Smooth muscle cell of the brain vasculature (primary cell): ENCODE measurements around the gene EFR3B.

Experiments used
- DNase-seq: peaks from one replicate; pipeline ENCODE4 v3.0.0-alpha.2; 2012; ENCODE audit warnings: low read depth, low spot score

The EFR3B gene

DNA sequence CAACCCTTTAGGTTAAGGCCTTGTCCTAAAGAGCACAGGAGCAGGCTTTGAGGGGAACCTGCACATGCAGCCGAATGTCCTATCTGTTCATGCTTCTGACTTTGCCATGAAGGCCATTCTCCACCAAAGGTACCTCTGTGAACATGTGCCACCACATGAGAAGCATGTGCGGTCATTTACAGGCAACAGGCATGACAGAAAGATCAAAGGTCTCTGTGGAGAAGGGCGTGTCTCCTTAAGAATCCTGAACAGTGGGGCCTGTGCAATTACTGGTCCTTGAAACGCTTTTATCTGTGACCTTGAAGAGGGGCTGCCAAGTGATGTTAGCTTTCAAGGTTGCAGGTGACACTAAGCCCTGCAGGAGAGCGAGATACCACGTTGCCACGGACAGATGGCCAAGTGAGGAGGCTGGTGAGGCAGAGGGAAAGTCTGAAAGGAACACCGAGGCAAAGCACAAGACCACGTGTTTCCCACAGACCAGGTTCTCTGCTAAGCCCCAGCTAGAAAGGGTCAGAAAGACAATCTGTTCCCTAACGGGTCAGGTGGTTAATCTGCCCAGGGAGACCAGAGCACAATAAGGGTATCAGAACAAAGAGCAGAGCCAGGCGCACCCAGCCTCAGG is 146.0 kb downstream of the EFR3B start:
- no peak for DNase-seq

GRCh38 chr2:25188405-25188804 is 146.5 kb downstream of the EFR3B start:
- no peak for DNase-seq

DNA sequence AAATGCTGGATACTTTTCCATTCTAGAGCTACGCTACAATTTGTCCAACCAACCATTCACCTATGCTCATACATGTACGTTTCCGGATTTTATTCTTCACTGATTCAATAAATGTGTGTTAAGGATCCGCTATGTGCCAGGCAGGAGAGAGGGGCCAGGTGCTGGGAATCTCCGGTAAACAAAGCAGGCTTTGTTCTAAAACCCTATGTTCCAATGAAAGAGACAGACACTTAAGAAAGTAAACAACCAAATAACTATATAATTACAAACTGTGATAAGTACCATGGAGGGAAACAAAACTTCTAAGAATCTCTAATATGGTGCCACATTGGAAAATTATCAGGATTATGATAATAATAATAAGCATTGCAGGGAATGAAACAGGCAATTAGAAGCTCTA is 148.7 kb downstream of the EFR3B start:
- no peak for DNase-seq

DNA sequence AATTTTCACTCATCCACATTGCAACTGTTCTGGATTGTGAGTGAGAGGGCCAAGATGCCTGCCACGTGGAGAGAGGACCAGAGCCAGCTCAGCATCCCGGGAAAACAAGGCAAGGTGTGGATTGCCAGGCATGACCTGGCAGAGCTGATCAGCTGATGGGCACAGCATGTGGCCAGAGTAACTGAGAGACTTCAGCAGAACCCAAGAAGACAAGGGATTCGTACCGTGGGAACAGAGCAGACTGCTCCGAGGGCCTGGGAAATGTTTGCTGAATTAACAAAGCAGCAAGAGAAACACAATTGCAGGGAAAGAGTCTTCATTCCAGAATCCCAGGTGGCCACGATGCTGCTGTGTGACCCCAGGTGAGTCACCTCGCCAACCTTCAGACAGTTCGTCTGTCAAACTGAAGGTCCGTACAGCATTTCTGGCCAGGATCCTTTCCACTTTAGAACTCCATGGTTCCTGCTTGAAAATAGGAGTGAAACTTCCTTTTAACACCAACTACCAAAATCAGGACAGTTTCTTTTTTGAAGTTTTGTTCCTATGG is 152.8 kb downstream of the EFR3B start:
- no peak for DNase-seq

DNA sequence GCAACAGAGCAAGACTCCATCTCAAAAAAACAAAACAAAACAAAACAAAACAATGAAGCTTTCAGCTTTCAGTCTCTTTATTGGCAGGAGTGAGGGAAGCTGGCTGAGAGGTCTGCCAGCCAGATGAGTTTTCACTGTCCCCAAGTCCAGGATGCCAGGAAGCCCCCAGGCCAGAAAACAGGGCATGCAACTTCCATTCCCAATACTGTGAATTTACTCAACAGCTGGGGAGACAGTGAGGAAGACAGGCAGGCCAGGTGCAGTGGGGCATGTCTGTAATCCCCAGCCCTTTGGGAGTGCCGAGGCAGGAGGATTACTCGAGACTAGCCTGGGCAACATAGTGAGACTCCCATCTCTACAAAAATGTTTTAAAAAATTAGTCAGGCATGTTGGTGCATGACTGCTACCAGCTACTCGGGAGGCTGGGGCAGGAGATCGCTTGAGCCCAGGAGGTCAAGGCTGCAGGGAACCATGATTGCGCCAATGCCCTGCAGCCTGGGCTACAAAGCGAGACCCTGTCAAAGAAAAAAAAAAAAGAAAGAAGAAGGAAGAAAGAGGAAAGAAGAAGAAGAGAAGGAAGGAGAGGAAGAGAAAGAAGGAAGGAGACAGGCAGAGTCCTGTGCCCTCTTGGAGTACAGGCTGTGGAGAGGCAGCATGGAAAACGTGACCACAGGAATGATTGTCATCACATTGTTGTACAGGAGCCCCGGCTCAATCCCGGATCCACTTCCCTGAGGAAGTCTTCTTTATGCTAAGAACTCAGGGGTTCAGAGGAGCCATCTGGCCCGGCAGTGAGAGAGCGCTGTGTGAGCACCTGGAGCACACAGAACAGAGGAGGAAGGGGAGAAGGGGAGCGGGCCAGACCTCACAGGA is 155.7 kb downstream of the EFR3B start:
- DNase-seq: no peak

- no peak for DNase-seq
Observed at GRCh38 chr2:25198209-25198525, 156.3 kb downstream of the EFR3B start.

DNA sequence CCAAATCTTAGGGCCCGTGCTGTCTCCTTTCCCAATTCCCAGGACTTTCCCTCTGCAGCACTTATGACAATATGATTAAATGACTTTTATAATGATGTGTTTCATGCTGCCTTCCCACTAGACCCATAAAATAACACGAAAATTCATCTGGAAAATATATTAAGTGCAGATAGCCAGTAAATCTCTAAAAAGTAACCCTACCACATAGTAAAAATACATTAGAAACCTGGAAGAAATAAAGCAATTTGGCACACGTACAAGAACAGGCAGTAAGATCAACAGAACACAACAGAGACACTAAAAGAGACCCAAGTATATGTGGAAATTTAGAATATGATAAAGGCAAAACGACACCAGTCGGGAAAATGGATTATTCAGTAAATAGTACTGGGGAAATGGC is 156.7 kb downstream of the EFR3B start:
- DNase-seq: no peak

- DNase-seq: no peak
Observed at GRCh38 chr2:25201265-25201664, 159.4 kb downstream of the EFR3B start.

DNA sequence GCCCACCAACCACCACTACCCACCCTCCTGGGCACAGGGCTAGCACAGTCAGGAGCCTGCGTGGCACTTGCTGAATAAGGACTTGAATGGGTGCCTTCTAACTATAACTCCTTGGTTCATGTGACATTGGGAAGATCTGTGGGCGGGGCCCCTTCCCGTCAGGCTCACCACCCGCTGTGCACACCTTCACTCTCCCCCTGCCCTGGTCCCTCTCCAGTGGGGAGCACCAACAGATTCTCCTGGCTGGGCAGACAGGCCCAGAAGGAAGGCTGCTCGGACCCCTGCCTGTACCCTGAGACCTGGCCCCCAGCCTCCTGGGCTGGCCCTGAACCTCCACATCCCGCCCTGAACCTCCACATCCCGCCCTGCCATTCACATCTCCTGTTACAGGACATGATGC is 159.9 kb downstream of the EFR3B start:
- no peak for DNase-seq

DNA sequence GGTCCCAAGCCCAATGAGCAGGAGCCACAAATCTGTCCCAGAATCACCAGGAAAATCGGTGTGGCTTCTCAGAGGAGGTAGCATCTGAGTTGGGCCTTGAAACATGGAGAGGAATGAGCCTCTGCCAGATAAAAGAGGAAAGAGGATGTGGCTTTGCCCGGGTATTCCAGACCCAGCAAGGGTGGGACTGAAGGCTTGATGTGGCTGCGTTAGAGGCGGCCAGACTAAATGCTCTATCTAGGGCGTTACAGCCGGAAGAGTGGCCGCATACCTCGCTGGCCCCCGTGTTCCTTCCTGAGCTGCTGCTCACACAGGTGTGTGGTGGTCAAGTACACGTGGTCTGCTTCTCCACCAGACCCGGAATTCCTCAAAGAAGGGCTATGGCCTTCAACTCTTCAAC is 160.4 kb downstream of the EFR3B start:
- no peak for DNase-seq

DNA sequence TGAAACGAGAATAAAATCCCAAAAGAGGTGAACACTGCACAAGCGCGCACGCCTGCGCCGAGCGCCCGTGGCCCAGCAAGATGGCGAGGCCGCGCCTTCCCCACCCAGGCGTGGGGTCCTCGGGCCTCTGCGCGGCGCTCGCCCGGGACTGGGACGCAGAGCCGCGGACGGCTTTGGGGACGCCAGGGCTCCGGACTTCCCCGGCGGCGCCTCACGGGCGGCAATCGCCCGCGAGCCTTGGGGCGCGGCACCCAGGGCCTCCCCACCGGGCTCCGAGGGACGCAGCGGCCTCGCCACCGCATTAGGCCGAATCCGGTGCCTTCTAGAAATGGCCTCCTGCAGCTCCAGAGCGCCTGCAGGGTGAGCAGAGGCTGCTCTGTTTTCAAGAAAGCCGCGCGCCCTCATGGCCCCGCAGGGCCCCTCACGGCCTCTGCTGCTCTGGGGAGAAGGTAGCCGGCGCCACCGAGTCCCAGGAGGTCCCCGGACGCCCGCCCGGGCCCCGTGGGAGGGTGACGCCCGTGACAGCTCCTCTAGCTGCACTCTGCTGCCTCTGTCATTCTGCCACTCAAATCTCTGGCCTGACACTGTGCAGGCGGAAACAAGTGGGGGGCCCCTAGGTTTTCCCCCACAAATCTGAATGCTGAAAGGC is 162.4 kb downstream of the EFR3B start:
- DNase-seq: no peak

GRCh38 chr2:25207078-25207545 is 165.2 kb downstream of the EFR3B start:
- DNase-seq: no peak
